ENCODE results near the gene IQCH.

Gene IQCH

GRCh38 chr15:67506775-67507747 is 252.5 kb downstream of the IQCH start:
- no peak for DNase-seq

GRCh38 chr15:67508407-67508806 is 253.8 kb downstream of the IQCH start:
- no peak for DNase-seq

- DNase-seq: no peak
Measured at GRCh38 chr15:67509918-67510317, 255.3 kb downstream of the IQCH start.

GRCh38 chr15:67510597-67511190 is 256.1 kb downstream of the IQCH start:
- DNase-seq: no peak

- no peak for DNase-seq
Measured at GRCh38 chr15:67511606-67512005, 257.0 kb downstream of the IQCH start.

GRCh38 chr15:67512140-67512539 is 257.6 kb downstream of the IQCH start:
- no peak for DNase-seq

- no peak for DNase-seq
Measured at GRCh38 chr15:67512933-67513714, 258.5 kb downstream of the IQCH start.

GRCh38 chr15:67515090-67515489 is 260.5 kb downstream of the IQCH start:
- DNase-seq: no peak

- no peak for DNase-seq
Measured at GRCh38 chr15:67515557-67515956, 261.0 kb downstream of the IQCH start.

GRCh38 chr15:67520321-67521028 is 265.9 kb downstream of the IQCH start:
- DNase-seq: no peak

- DNase-seq: peak; percentile 75
Measured at GRCh38 chr15:67521029-67521782, 266.6 kb downstream of the IQCH start, which contains the start of gene C15orf61. TSS of gene C15orf61 (plus strand) at chr15:67521131. CDS start at chr15:67521249, 118 bp downstream.

- DNase-seq: no peak
Measured at GRCh38 chr15:67521783-67522568, 267.4 kb downstream of the IQCH start.

- DNase-seq: no peak
Measured at GRCh38 chr15:67523330-67523729, 268.7 kb downstream of the IQCH start.

- DNase-seq: no peak
Measured at GRCh38 chr15:67524235-67524634, 269.6 kb downstream of the IQCH start.

- no peak for DNase-seq
Measured at GRCh38 chr15:67528513-67528912, 273.9 kb downstream of the IQCH start.

- DNase-seq: no peak
Measured at GRCh38 chr15:67531379-67531914, 276.9 kb downstream of the IQCH start.

- DNase-seq: no peak
Measured at GRCh38 chr15:67533873-67534272, 279.3 kb downstream of the IQCH start.

GRCh38 chr15:67534360-67534759 is 279.8 kb downstream of the IQCH start:
- DNase-seq: no peak

- no peak for DNase-seq
Measured at GRCh38 chr15:67537771-67538170, 283.2 kb downstream of the IQCH start.

Data from T-helper 9 cell (primary cell).